HEK293T (cell line): ENCODE data around the gene SYNJ2.

Experiments used
- CTCF ChIA-PET: fragments of 350-600 bp; formaldehyde crosslinking; extraction: SDS; loops from one replicate; lab custom pipeline; 2021; ENCODE audit warnings: antibody characterized with exemption, inconsistent platforms; lab: Yijun Ruan, JAX
- POLR2A ChIA-PET: fragments of 350-600 bp; formaldehyde crosslinking; extraction: SDS; loops from one replicate; lab custom pipeline; 2020; ENCODE audit warnings: antibody characterized with exemption, inconsistent platforms; lab: Yijun Ruan, JAX
- DNase-seq: peaks from one replicate; pipeline ENCODE4 v3.0.0; 2012; ENCODE audit warnings: mixed read lengths; ENCODE audit errors: extremely low spot score
- ARNT ChIP-seq: fragments of 450-650 bp; IDR thresholded peaks from 2 replicates; pipeline ENCODE4 v1.6.1; 2017; ENCODE audit warnings: mild to moderate bottlenecking
- BHLHE40 ChIP-seq: fragments of 450-650 bp; IDR thresholded peaks from 2 replicates; pipeline ENCODE4 v1.6.1; 2016; ENCODE audit warnings: mild to moderate bottlenecking, moderate library complexity, borderline replicate concordance
- CTBP1 ChIP-seq: fragments of 450-650 bp; IDR thresholded peaks from 2 replicates; pipeline ENCODE4 v1.6.1; 2016; ENCODE audit warnings: borderline replicate concordance
- ELF4 ChIP-seq: fragments of 450-650 bp; IDR thresholded peaks from 2 replicates; pipeline ENCODE4 v1.6.1; 2017; ENCODE audit warnings: antibody characterized with exemption
- FOXA1 ChIP-seq: fragments of 450-650 bp; IDR thresholded peaks from 2 replicates; pipeline ENCODE4 v1.6.1; 2016; ENCODE audit warnings: mild to moderate bottlenecking
- FOXK2 ChIP-seq: fragments of 450-650 bp; IDR thresholded peaks from 2 replicates; pipeline ENCODE4 v1.6.1; 2016; ENCODE audit warnings: mild to moderate bottlenecking
- FOXM1 ChIP-seq: fragments of 450-650 bp; IDR thresholded peaks from 2 replicates; pipeline ENCODE4 v1.6.1; 2017; ENCODE audit warnings: mild to moderate bottlenecking, borderline replicate concordance
- HDGF ChIP-seq: fragments of 450-650 bp; IDR thresholded peaks from 2 replicates; pipeline ENCODE4 v1.6.1; 2017; ENCODE audit warnings: antibody characterized with exemption, borderline replicate concordance
- L3MBTL2 ChIP-seq: fragments of 450-650 bp; conservative IDR thresholded peaks from 2 replicates; pipeline ENCODE4 v1.6.1; 2016; ENCODE audit warnings: mild to moderate bottlenecking
- LEF1 ChIP-seq: fragments of 450-650 bp; IDR thresholded peaks from 2 replicates; pipeline ENCODE4 v1.6.1; 2017; ENCODE audit warnings: mild to moderate bottlenecking, borderline replicate concordance
- NFRKB ChIP-seq: fragments of 450-650 bp; IDR thresholded peaks from 2 replicates; pipeline ENCODE4 v1.6.1; 2016; ENCODE audit warnings: mild to moderate bottlenecking, moderate library complexity
- SP1 ChIP-seq: fragments of 450-650 bp; IDR thresholded peaks from 2 replicates; pipeline ENCODE4 v1.6.1; 2017
- SUZ12 ChIP-seq: fragments of 450-650 bp; IDR thresholded peaks from 2 replicates; pipeline ENCODE4 v1.6.1; 2016; ENCODE audit warnings: mild to moderate bottlenecking
- TARDBP ChIP-seq: fragments of 450-650 bp; IDR thresholded peaks from 2 replicates; pipeline ENCODE4 v1.6.1; 2016
- ZNF384 ChIP-seq: fragments of 450-650 bp; IDR thresholded peaks from 2 replicates; pipeline ENCODE4 v1.6.1; 2016
- TF ChIP-seq, protein P1 (sequence below): fragments of 450-650 bp; IDR thresholded peaks from 2 replicates; pipeline ENCODE4 v1.6.1; 2016

Gene SYNJ2

DNA sequence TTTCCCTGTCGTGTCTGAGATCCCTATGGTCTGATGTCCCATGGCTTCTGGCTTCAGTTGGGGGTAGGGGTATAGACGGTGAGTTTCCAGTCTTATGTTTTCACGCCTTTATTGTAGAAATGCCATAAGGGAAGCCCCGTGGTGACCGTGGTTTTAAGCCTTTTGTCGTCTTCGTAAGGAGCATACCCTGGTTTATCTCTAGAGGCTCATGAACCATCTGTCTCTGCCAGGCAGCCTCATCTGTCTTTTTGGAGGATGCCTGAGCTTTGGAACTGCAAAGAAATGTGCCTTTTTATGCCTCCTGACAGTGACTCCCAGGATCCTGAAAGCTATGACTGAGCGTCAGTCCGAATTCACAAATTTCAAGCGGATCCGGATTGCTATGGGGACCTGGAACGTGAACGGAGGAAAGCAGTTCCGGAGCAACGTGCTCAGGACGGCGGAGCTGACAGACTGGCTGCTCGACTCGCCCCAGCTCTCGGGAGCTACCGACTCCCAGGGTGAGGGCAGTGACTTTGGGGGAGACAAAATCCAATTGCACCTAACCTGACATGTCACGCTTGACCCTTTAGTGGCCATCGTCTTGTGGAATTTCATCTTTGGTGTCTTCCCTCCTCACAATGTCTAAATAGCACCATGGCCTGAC is 84.6 kb downstream of the SYNJ2 start:
- TF ChIP-seq TARDBP (no peak), ARNT (no peak), FOXM1 (no peak), NFRKB (no peak)
- POLR2A ChIA-PET, result no interaction called here
- DNase-seq, result no peak
- CTCF ChIA-PET, result no interaction called here

DNA sequence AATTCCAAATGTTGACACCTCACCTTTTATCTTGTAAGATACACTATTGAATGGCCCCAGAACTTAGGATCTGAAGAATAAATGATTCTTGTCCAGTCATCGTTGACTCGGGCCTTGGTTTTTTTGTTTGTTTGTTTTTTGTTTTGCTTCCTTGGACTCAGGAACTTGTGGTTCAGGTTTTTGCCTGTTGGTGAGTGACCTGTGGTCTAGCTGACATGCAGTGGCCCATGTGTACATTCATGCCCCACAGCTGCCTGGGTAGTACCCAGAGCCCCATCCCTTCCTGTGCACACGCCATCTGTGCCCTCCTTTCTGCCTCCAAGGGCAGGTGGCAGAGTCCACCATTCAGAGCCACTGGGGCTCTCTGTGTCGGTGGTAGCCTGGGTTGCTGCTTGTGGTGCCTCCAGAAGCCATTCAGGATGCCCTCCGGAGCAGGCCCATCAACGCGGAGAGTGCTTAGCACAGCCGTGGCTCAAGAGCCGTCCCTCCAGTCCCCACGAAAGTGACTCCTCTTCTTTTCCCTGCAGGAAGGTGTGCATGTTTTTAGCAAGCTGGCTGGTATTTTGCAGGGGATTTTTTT is 85.9 kb downstream of the SYNJ2 start:
- POLR2A ChIA-PET, result interaction anchor here (1.0 kb wide), 1 partner anchor 84 kb away, joined by 4 read pairs; no protein-coding TSS in a partner anchor
- CTCF ChIA-PET, result no interaction called here
- TF ChIP-seq NFRKB (no peak), FOXK2 (no peak), ARNT (no peak), L3MBTL2 (no peak), LEF1 (no peak), TARDBP (no peak), HDGF (no peak), SP1 (no peak), SUZ12 (no peak), BHLHE40 (no peak), ZNF384 (no peak), ELF4 (no peak), FOXM1 (no peak), FOXA1 (no peak), CTBP1 (no peak)
- TF ChIP-seq, protein P1, sequence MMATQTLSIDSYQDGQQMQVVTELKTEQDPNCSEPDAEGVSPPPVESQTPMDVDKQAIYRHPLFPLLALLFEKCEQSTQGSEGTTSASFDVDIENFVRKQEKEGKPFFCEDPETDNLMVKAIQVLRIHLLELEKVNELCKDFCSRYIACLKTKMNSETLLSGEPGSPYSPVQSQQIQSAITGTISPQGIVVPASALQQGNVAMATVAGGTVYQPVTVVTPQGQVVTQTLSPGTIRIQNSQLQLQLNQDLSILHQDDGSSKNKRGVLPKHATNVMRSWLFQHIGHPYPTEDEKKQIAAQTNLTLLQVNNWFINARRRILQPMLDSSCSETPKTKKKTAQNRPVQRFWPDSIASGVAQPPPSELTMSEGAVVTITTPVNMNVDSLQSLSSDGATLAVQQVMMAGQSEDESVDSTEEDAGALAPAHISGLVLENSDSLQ, result no peak
- no peak for DNase-seq

DNA sequence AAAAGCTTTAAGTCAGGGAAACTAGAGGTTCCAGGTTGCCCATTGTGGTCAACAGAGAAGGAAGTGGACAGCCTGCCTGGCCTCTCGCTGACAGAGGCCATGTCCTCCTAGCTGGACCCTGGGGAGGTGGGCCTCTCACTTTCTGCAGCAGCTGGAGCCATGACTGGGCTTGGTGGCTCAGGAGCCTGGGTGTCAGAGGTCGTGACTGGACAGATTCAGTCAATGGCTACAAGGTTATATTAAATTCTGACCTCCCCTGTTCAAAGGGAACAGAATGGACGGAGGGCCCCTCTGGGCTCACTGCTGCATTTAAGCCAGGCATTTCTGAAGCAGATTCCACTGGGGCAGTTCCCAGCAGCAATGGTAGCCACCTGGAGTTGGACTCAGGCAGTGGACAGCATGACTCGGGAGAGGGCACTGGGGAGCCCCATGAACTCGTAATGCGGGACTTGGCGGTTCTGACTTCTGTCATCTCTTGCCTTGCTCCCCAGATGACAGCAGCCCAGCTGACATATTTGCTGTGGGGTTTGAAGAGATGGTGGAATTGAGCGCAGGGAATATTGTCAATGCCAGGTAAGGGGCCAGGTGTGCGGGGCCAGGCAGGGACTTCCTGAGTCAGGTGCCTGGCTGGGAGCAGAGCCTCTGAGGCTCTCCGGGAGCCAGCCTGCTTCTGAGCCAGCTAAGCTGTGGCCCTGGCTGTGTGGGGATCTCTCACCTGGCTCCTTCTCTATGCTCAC is 86.7 kb downstream of the SYNJ2 start:
- CTCF ChIA-PET, result interaction anchor here (0.6 kb wide), 1 partner anchor 70 kb away, joined by 3 read pairs; no protein-coding TSS in a partner anchor
- DNase-seq, result no peak
- TF ChIP-seq SP1 (no peak), SUZ12 (no peak), BHLHE40 (no peak), LEF1 (no peak), FOXA1 (no peak), FOXK2 (no peak), TARDBP (no peak), HDGF (no peak), FOXM1 (no peak), ARNT (no peak), ELF4 (no peak), CTBP1 (no peak), L3MBTL2 (no peak)
- POLR2A ChIA-PET, result interaction anchor here (1.0 kb wide), 1 partner anchor 84 kb away, joined by 4 read pairs; no protein-coding TSS in a partner anchor

DNA sequence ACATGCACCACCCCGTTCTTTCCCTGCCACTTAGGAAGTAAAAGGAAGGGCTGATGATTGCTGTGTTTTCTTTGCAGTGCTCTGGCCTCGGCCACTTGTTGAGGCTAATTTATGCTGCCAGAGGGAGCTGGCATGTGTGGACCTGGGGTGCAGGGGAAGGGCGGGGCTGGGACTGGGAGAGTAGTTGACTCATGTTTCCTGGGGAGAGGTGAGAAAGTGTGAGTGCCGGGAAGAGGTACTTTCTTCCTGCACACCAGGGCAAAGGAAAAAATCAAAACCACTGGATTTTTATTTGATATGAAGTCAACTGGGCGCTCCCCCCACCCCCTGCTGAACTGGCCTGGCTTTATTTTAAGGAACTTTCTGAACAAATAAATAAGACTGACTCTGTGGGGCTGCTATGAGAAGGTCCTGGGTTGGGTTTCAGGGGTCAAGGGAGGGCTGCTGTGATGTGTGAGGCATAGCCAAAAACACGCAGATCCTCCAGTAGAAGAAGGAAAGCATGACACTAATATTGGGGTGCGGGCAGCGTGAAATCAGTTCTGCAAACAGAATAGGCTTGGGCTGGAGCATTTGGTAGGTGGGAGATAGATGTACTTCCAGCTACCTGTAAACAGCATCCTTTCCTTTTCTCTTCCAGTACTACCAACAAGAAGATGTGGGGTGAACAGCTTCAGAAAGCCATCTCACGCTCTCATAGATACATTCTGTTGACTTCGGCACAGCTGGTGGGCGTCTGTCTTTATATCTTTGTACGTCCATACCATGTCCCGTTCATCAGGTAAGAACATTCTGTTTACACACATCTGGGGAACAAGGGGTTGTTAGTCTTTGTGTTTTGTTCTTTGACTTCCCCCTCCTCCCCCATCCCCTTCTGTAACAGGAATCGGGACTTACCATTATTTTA is 87.5 kb downstream of the SYNJ2 start:
- ChIA-PET POLR2A (interaction anchor here (1.1 kb wide), 1 partner anchor 746 kb away, joined by 4 read pairs; the partner anchor contains the start of gene TMEM242), CTCF (interaction anchor here (0.9 kb wide), 1 partner anchor 66 kb away, joined by 5 read pairs; no protein-coding TSS in a partner anchor)
- DNase-seq, result no peak
- TF ChIP-seq SP1 (no peak), FOXK2 (no peak), L3MBTL2 (no peak), LEF1 (no peak), HDGF (no peak), ELF4 (no peak)
- TF ChIP-seq, protein P1, result no peak

DNA sequence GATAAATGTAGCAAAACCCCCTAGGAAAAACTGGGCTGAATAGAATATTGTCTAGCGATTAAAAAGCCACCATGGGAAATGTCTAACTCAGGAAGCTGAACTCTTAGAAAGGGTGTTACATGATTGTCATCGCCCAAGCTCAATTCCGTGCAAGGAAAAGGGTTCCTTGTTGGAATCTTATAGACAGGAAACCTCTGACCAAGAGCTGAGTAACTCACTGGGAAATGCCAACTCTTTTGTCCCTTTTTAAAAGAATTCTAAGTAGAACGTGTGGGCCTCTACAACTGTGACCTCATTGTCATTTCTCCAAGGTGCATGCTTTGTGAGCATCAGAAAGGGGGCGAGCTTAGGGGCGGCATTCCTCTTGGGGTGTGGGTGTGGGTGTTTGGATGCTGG is 88.1 kb downstream of the SYNJ2 start:
- POLR2A ChIA-PET, result interaction anchor here (1.1 kb wide), 1 partner anchor 747 kb away, joined by 4 read pairs; the partner anchor contains the start of gene TMEM242
- CTCF ChIA-PET, result interaction anchor here (0.9 kb wide), 1 partner anchor 66 kb away, joined by 5 read pairs; no protein-coding TSS in a partner anchor
- no peak for DNase-seq
- TF ChIP-seq FOXK2 (no peak), L3MBTL2 (no peak), BHLHE40 (no peak), ARNT (no peak), TARDBP (no peak), LEF1 (no peak), ZNF384 (no peak), ELF4 (no peak), CTBP1 (no peak), SUZ12 (no peak), HDGF (no peak), FOXA1 (no peak), SP1 (no peak), NFRKB (no peak), FOXM1 (no peak)
- TF ChIP-seq, protein P1, result no peak
